GM12873 (cell line): ENCODE data around the gene SLC7A1.

Experiments
- TF ChIP-seq, protein P1 (sequence below): IDR thresholded peaks from 2 replicates; pipeline ENCODE4 v1.5.1; 2012; ENCODE audit warnings: low read depth, mild to moderate bottlenecking, moderate library complexity, low read length, control low read depth; ENCODE audit not compliant: insufficient read depth; ENCODE audit errors: missing control alignments

SLC7A1 gene

DNA sequence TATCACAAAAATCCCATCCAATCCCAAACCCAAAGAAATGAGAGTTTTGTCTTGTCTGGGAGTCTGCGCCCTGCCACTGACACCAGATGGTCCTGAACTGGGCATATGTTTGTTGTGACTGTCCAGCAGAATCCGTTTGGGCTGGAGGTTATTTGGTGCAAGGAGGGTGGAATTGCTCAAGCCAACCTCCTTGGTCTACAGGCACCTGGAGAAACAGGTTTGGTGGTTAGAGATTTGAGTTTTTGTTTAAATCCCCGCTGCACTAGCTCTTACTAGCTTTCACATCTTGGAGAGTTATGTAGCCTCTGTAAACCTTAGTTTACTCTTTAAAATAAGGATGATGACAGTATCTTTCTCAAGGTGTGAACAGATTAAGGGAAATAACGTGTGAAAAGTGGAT is 101.7 kb downstream of the SLC7A1 start:
- TF ChIP-seq, protein P1, sequence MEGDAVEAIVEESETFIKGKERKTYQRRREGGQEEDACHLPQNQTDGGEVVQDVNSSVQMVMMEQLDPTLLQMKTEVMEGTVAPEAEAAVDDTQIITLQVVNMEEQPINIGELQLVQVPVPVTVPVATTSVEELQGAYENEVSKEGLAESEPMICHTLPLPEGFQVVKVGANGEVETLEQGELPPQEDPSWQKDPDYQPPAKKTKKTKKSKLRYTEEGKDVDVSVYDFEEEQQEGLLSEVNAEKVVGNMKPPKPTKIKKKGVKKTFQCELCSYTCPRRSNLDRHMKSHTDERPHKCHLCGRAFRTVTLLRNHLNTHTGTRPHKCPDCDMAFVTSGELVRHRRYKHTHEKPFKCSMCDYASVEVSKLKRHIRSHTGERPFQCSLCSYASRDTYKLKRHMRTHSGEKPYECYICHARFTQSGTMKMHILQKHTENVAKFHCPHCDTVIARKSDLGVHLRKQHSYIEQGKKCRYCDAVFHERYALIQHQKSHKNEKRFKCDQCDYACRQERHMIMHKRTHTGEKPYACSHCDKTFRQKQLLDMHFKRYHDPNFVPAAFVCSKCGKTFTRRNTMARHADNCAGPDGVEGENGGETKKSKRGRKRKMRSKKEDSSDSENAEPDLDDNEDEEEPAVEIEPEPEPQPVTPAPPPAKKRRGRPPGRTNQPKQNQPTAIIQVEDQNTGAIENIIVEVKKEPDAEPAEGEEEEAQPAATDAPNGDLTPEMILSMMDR, result no peak

DNA sequence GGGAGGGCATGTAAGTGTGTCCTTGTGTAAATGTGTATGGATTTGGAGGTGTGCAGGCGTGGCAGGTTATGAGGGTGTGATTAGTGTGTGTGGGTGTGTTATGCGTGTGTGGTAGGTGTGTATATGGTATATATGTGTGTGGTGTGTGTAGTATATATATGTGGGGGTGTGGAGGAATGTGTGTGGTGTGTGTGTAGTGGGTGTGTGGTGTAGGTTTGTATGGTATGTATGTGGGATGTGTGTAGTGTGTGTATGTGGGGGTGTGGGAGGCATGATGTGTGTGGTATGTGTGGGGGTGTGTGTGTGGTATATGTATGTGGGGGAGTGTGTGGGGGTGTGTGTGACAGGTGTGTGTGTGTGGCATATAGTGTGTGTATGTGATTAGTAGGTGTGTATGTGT is 104.2 kb downstream of the SLC7A1 start:
- TF ChIP-seq, protein P1, result no peak

DNA sequence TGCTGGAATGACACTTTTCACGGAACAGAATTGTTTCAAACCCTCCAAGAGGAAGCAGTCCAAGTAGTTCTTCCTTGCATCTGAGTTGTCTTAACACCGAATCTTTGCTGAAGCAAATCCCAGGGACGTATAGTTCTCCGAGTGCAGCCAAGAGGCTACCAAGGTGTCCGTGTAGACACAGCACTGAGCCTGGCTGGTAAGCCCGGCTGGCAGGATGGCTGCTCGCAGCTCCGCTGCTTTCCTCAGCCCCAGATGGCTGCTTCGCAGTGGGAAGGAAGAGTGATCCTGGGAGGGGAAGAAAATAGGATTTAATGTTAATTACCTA is 105.0 kb downstream of the SLC7A1 start:
- TF ChIP-seq, protein P1, result no peak

DNA sequence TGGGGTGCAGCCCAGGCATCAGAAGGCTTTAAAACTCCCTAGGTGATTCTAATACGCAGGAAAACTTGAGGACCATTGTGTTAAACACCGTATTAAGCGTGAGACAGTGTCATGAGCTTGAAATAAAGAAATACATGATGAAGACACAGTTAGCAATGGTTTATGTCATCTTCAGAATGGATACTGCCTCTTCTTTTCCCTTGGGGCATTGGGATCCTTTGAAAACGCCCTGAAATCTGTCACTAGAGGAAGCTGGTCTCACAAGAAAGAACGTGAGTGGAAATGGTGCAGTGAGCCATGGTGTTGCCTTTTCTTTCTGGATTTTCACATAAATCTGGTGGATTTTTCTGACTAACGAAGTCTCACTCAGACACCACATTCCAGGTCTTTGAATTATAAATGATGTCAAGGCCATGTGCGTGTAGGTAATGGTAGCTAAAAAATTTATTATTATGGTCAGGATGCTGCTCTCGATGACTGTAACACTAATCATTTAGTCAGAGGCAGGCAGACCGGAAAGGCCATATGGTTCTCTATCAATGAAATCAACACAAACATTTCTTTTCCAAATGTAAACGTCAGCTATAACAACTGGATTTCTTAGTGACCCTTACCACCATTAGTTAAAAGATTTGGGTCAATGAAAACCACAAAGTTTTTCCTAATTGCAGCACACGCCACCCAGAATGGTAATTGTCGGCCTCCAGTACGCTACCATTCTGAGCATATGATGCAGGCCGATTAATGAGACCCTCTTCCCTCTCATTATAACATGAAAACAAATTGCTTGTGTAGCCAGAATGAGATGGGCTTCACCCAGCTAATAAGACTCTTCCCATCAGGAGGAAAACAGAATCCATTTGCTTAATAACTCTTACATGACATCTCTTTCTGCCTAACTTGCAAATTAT is 105.6 kb downstream of the SLC7A1 start:
- TF ChIP-seq, protein P1, result no peak

DNA sequence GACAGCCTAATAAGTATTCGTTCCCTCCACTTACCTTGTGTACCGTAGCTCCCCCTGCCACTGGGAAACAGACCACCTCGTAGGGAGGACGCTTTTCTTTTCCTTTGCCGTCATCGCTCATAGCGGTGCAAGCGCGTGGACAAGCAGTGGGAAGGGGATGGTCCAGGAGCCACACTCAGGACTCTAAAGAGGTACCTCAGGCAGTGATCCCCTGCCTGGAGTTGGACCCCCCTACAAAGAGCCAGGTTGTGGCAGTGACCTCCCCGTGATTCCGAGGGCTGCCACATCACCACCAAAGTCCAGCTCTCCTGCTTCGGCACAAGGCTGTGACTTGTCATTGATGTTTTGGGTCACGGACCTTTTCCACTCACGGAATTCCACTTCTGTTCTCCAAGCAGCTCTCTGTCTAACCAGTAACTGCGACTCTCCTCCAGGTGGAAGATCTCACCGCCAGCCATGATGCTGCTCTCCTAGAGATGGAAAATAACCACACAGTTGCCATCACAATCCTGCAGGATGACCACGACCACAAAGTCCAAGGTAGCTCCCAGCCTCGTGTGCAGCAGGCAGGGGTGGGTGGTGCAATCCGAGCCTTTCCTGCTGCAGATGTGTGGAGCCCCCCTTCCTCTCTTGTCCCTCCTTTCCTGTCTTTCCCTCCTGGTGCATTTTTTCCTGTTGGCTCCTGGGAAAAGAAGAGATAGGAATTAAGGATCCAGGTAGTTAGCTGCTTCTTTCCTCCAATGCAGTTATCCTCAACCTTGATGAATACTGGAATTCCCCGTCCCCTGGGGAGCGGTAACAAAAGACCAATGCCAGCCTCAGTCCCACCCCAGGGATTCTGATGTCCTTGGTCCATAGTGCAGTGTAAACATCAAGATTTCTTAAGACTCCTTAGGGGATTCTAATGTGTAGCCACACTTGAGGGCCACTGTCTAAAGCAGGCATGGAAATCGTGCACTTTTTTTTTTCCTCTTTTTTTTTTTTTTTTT is 107.7 kb downstream of the SLC7A1 start:
- TF ChIP-seq, protein P1, result no peak

DNA sequence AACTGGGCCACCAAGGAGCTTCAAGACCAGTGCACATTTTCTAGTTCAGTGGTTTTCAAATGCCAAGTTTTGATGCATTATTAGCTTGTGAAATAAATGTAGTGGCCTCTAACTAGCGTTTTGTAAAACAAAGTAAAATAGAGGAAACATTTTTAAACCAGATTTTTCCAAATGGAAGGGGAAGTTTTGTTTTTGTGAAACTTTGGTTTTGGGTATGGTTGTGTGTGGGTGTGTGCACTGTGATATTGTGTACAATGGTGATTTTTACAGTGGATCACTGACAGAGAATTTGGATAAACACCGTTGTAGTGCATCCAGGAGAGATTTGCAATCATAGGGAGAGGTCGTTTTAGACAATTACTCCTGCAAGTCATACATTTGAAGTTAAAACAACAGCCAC is 108.9 kb downstream of the SLC7A1 start:
- TF ChIP-seq, protein P1, result no peak

DNA sequence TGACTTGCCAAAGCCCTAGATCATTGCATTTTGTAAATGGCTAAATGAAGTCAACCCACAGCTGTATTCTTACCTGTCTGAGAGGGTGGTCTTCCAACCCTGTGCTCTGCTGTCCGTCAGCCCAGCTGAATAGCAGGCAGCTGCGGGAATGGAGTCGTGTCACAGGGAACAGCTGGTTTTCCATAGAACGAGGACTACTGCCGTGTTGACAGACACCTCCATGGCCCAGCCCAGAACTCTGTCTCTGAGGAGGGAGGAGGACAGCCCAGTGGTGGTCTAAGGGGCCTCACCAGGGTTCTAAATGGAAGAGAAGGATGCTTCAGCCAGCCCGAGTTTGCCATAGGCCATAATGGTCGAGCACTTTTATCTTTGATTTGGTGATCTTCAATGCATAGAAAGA is 110.7 kb downstream of the SLC7A1 start:
- TF ChIP-seq, protein P1, result no peak
